GM23338 (cell line): Measurements from ENCODE around the gene IER5L. TPM values are rescaled to one million over a fixed set of nuclear protein-coding genes. Genes with fewer than 3 reads are reported as not detected.
A peak's percentile ranks its signal among the peaks of the same experiment; 100 is the strongest.

Experiments used
- ATAC-seq: fragments of 200-7000 bp; cut with Tn5 transposase; 3 replicates; pipeline ENCODE4 v1.9.1; 2020
- DNase-seq: peaks from one replicate; pipeline ENCODE4 v3.0.0-alpha.2; 2015; ENCODE audit warnings: low spot score
- H2AFZ ChIP-seq: fragments of 200-600 bp; sonication (generic); 2 replicates; pipeline ENCODE4 v1.8.0; 2016; ENCODE audit warnings: antibody characterized with exemption, mild to moderate bottlenecking, moderate library complexity
- H3F3A ChIP-seq: fragments of 200-600 bp; sonication (generic); replicated peaks from 2 replicates; pipeline ENCODE4 v1.8.0; 2017; ENCODE audit warnings: antibody characterized with exemption, mixed run types, low read depth
- H3K27ac ChIP-seq: fragments of 200-600 bp; sonication (generic); 2 replicates; pipeline ENCODE4 v1.6.1; 2016; ENCODE audit warnings: low read depth
- H3K27me3 ChIP-seq: fragments of 200-600 bp; sonication (generic); 2 replicates; pipeline ENCODE4 v1.8.0; 2016; ENCODE audit warnings: mild to moderate bottlenecking, mixed run types, moderate library complexity; ENCODE audit not compliant: insufficient read depth
- H3K36me3 ChIP-seq: fragments of 200-600 bp; sonication (generic); 2 replicates; pipeline ENCODE4 v1.8.0; 2016; ENCODE audit warnings: mild to moderate bottlenecking; ENCODE audit not compliant: insufficient read depth
- H3K4me1 ChIP-seq: fragments of 200-600 bp; sonication (generic); 2 replicates; pipeline ENCODE4 v1.8.0; 2016; ENCODE audit warnings: mild to moderate bottlenecking, moderate library complexity; ENCODE audit not compliant: insufficient read depth
- H3K4me2 ChIP-seq: fragments of 200-600 bp; sonication (generic); 2 replicates; pipeline ENCODE4 v1.7.1; 2017; ENCODE audit warnings: mixed run types
- H3K4me3 ChIP-seq: fragments of 200-600 bp; sonication (generic); 2 replicates; pipeline ENCODE4 v1.6.1; 2016; ENCODE audit warnings: mixed run types
- H3K79me2 ChIP-seq: fragments of 200-600 bp; sonication (generic); replicated peaks from 2 replicates; pipeline ENCODE4 v1.8.0; 2017; ENCODE audit warnings: mild to moderate bottlenecking; ENCODE audit not compliant: insufficient read depth
- H3K9me2 ChIP-seq: fragments of 200-600 bp; sonication (generic); 2 replicates; pipeline ENCODE4 v1.8.0; 2017; ENCODE audit not compliant: insufficient read depth
- H4K20me1 ChIP-seq: fragments of 200-600 bp; sonication (generic); replicated peaks from 2 replicates; pipeline ENCODE4 v1.8.0; 2017; ENCODE audit warnings: mild to moderate bottlenecking; ENCODE audit not compliant: insufficient read depth
- H3K27ac Mint-ChIP-seq: 2 replicates; pipeline ENCODE4 v1.8.0; 2020; ENCODE audit warnings: inconsistent platforms, mild to moderate bottlenecking, moderate library complexity, mixed read lengths
- H3K27me3 Mint-ChIP-seq: 3 replicates; pipeline ENCODE4 v1.8.0; 2022; ENCODE audit warnings: low read depth, mild to moderate bottlenecking, moderate library complexity, mixed read lengths, inconsistent platforms; ENCODE audit not compliant: insufficient read depth, poor library complexity
- H3K36me3 Mint-ChIP-seq: 3 replicates; pipeline ENCODE4 v1.8.0; 2021; ENCODE audit warnings: low read depth, mild to moderate bottlenecking, inconsistent platforms, moderate library complexity, mixed read lengths
- H3K4me1 Mint-ChIP-seq: 3 replicates; pipeline ENCODE4 v1.8.0; 2020; ENCODE audit warnings: mild to moderate bottlenecking, inconsistent platforms, mixed read lengths
- H3K4me3 Mint-ChIP-seq: 3 replicates; pipeline ENCODE4 v1.8.0; 2021; ENCODE audit warnings: moderate library complexity, mild to moderate bottlenecking, inconsistent platforms, mixed read lengths
- H3K9me3 Mint-ChIP-seq: 3 replicates; pipeline ENCODE4 v1.8.0; 2020; ENCODE audit warnings: moderate library complexity, mild to moderate bottlenecking, inconsistent platforms, mixed read lengths
- CREB1 ChIP-seq: fragments of 250-450 bp; sonication (Bioruptor Pico); IDR thresholded peaks from 2 replicates; pipeline ENCODE4 v1.5.0; 2020; ENCODE audit warnings: low read depth, mild to moderate bottlenecking, moderate library complexity
- CTCF ChIP-seq, 2 experiments: fragments of 200-600 bp in 1 of 2; sonication (generic) in 1 of 2; conservative IDR thresholded peaks; 2 replicates each; pipeline versions ENCODE4 v1.5.1 to v1.6.1; 2016 to 2017; ENCODE audit warnings: antibody characterized with exemption in 2 of 2, low read depth in 2 of 2, mild to moderate bottlenecking in 2 of 2, moderate library complexity in 1 of 2
- EZH2 ChIP-seq: fragments of 200-600 bp; sonication (generic); IDR thresholded peaks from one replicate; pipeline ENCODE4 v1.8.0; 2017; ENCODE audit warnings: antibody characterized with exemption, mild to moderate bottlenecking, low read depth; ENCODE audit not compliant: unreplicated experiment
- EZH2phosphoT487 ChIP-seq: fragments of 200-600 bp; sonication (generic); IDR thresholded peaks from one replicate; pipeline ENCODE4 v1.8.1; 2018; ENCODE audit warnings: antibody characterized with exemption; ENCODE audit not compliant: unreplicated experiment
- JUNB ChIP-seq: IDR thresholded peaks from one replicate; pipeline ENCODE4 v1.6.1; 2016; ENCODE audit warnings: antibody characterized with exemption; ENCODE audit not compliant: unreplicated experiment
- STAT1 ChIP-seq: IDR thresholded peaks from one replicate; pipeline ENCODE4 v1.6.1; 2016; ENCODE audit warnings: antibody characterized with exemption; ENCODE audit not compliant: unreplicated experiment
- ZNF114 ChIP-seq: fragments of 250-450 bp; sonication (Bioruptor Pico); IDR thresholded peaks from 2 replicates; pipeline ENCODE4 v1.5.0; 2020; ENCODE audit warnings: mild to moderate bottlenecking, moderate library complexity
- ZNF331 ChIP-seq: fragments of 250-450 bp; sonication (Bioruptor Pico); IDR thresholded peaks from 2 replicates; pipeline ENCODE4 v1.5.0; 2020; ENCODE audit warnings: low read depth, mild to moderate bottlenecking, moderate library complexity
- polyA plus RNA-seq: library from polyadenylated mRNA; unstranded; fragments of >200 nt; fragmentation: Nextera tagmentation; extraction: Ambion mirVana; gene quantifications from 2 replicates; pipeline ENCODE4 v1.2.1, GENCODE V29; 2016
- total RNA-seq: library from RNA; depleted of rRNA; stranded (reverse); fragments of >200 nt; shearing (Covaris generic); gene quantifications from 2 replicates; pipeline ENCODE4 v1.2.3, GENCODE V29; 2014
- TF ChIP-seq, protein P1 (sequence below): IDR thresholded peaks from one replicate; pipeline ENCODE4 v1.6.1; 2018; ENCODE audit warnings: antibody characterized with exemption; ENCODE audit not compliant: unreplicated experiment
- TF ChIP-seq, protein P2 (sequence below): IDR thresholded peaks from 2 replicates; pipeline ENCODE4 v1.6.1; 2016; ENCODE audit warnings: antibody characterized with exemption

The IER5L gene
- total and polyA plus RNA-seq, 2 experiments from 2014 or later, result 0.19 to 0.90 TPM

GRCh38 chr9:129141066-129142041, 36.7 kb downstream of the IER5L start:
- TF ChIP-seq JUNB (no peak), CREB1 (CRISPR knock-in tag) (0 out of 2 replicates have a peak, but pooled peaks have one; percentile 6)
- Histone ChIP-seq H3K27ac (peak overlapping the region; percentile 100), H2AFZ (no peak overlapping the region), H3K79me2 (peaks cover 8% of the 10 kb centered on the region), H3K4me3 (peak overlapping the region; percentile 57), H3K4me1 (peaks cover 54% of the 10 kb centered on the region), H3K9me2 (no peaks in the 10 kb centered on the region), H3K36me3 (peaks cover 6% of the 10 kb centered on the region), H3F3A (peaks cover 6% of the 10 kb centered on the region), H3K27me3 (no peaks in the 10 kb centered on the region), H3K4me2 (peak overlapping the region; percentile 86), H4K20me1 (peaks cover 3% of the 10 kb centered on the region; the same call in 1 of the 2 replicates)
- H3K27me3 Mint-ChIP-seq, result peaks cover 44% of the 10 kb centered on the region
- ATAC-seq, result no peak
- H3K4me3 Mint-ChIP-seq, result peak overlapping the region; percentile 73
- peaks cover 44% of the 10 kb centered on the region for H3K36me3 Mint-ChIP-seq
- peaks cover 71% of the 10 kb centered on the region for H3K4me1 Mint-ChIP-seq
- H3K9me3 Mint-ChIP-seq, result no peaks in the 10 kb centered on the region
- H3K27ac Mint-ChIP-seq, result peak overlapping the region; percentile 98
- DNase-seq, result no peak

DNA sequence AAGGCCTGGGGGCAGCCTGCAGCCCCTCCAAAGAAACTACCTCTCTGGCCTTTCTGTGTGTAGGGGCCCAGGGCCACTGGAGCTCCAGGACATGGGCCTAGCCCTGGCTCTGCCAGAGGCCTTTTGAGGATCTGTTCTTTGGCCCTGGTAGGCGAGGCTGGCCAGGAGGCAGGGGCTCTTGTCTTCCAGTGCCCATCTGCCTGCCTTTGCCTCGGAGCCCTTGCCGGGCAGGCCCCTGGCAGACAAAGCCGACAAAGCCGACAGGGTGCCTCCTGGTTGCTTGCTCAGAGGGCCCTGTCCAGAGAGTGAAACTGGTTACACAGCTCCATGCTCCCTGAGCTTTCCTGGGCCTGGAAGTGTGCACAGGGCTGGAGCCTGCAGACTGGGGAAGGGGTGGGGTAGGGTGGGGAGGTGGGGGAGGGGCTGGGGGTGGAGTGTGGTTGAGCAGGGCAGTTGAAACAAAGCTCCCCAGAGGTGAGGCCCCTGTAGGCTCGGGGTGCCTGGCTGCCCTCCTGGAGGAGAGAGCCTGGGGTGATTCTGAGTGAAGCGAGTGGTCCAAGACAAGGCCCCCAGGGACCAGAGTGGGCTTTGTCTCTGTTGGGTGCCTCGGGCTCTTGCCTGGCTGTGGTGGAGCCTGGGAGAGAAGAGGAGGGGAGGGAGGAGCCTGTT, 37.5 kb downstream of the IER5L start:
- no peaks in the 10 kb centered on the region for H3K27me3 ChIP-seq
- H3K9me3 Mint-ChIP-seq, result no peaks in the 10 kb centered on the region
- H3K36me3 Mint-ChIP-seq, result peaks cover 46% of the 10 kb centered on the region
- H3F3A ChIP-seq, result peaks cover 6% of the 10 kb centered on the region
- TF ChIP-seq EZH2 (no peak), STAT1 (no peak), ZNF331 (CRISPR knock-in tag) (no peak), CTCF (conservative IDR thresholded peaks at IDR 0.05; ENCODE audit: low read depth in 2 of 2) (no peak), EZH2phosphoT487 (no peak), ZNF114 (CRISPR knock-in tag) (no peak), JUNB (no peak)
- TF ChIP-seq, protein P1, sequence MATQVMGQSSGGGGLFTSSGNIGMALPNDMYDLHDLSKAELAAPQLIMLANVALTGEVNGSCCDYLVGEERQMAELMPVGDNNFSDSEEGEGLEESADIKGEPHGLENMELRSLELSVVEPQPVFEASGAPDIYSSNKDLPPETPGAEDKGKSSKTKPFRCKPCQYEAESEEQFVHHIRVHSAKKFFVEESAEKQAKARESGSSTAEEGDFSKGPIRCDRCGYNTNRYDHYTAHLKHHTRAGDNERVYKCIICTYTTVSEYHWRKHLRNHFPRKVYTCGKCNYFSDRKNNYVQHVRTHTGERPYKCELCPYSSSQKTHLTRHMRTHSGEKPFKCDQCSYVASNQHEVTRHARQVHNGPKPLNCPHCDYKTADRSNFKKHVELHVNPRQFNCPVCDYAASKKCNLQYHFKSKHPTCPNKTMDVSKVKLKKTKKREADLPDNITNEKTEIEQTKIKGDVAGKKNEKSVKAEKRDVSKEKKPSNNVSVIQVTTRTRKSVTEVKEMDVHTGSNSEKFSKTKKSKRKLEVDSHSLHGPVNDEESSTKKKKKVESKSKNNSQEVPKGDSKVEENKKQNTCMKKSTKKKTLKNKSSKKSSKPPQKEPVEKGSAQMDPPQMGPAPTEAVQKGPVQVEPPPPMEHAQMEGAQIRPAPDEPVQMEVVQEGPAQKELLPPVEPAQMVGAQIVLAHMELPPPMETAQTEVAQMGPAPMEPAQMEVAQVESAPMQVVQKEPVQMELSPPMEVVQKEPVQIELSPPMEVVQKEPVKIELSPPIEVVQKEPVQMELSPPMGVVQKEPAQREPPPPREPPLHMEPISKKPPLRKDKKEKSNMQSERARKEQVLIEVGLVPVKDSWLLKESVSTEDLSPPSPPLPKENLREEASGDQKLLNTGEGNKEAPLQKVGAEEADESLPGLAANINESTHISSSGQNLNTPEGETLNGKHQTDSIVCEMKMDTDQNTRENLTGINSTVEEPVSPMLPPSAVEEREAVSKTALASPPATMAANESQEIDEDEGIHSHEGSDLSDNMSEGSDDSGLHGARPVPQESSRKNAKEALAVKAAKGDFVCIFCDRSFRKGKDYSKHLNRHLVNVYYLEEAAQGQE, result no peak
- TF ChIP-seq, protein P2, sequence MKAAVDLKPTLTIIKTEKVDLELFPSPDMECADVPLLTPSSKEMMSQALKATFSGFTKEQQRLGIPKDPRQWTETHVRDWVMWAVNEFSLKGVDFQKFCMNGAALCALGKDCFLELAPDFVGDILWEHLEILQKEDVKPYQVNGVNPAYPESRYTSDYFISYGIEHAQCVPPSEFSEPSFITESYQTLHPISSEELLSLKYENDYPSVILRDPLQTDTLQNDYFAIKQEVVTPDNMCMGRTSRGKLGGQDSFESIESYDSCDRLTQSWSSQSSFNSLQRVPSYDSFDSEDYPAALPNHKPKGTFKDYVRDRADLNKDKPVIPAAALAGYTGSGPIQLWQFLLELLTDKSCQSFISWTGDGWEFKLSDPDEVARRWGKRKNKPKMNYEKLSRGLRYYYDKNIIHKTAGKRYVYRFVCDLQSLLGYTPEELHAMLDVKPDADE, result no peak
- H3K79me2 ChIP-seq, result peaks cover 8% of the 10 kb centered on the region
- no peaks in the 10 kb centered on the region for H3K9me2 ChIP-seq
- H3K4me1 ChIP-seq, result peaks cover 47% of the 10 kb centered on the region
- H3K4me3 Mint-ChIP-seq, result peak overlapping the region; percentile 73
- peak overlapping the region; percentile 86 for H3K4me2 ChIP-seq
- no peaks in the 10 kb centered on the region for H4K20me1 ChIP-seq
- H3K36me3 ChIP-seq, result peaks cover 6% of the 10 kb centered on the region
- H3K27ac Mint-ChIP-seq, result peak overlapping the region; percentile 98
- H3K4me3 ChIP-seq, result peak overlapping the region; percentile 57
- H2AFZ ChIP-seq, result no peak overlapping the region
- H3K4me1 Mint-ChIP-seq, result peaks cover 64% of the 10 kb centered on the region
- ATAC-seq (peak; percentile 29), DNase-seq (peak; percentile 50)
- H3K27ac ChIP-seq, result peak overlapping the region; percentile 100
- peaks cover 44% of the 10 kb centered on the region for H3K27me3 Mint-ChIP-seq
